SK-N-MC (cell line): ENCODE results near the gene DLGAP1.

Experiments used
- EZH2 ChIP-seq: fragments of 200-600 bp; sonication (generic); IDR thresholded peaks from one replicate; pipeline ENCODE4 v1.6.1; 2017; ENCODE audit warnings: antibody characterized with exemption
- FOXP2 ChIP-seq: optimal IDR thresholded peaks from 2 replicates; pipeline ENCODE3; 2011; ENCODE audit warnings: mild to moderate bottlenecking, moderate library complexity; ENCODE audit not compliant: insufficient read depth; ENCODE audit errors: extremely low read length, control extremely low read depth
- POLR2AphosphoS5 ChIP-seq: IDR thresholded peaks from 2 replicates; pipeline ENCODE4 v1.6.1; 2012; ENCODE audit warnings: mild to moderate bottlenecking, low read depth, low read length, borderline replicate concordance

DNA sequence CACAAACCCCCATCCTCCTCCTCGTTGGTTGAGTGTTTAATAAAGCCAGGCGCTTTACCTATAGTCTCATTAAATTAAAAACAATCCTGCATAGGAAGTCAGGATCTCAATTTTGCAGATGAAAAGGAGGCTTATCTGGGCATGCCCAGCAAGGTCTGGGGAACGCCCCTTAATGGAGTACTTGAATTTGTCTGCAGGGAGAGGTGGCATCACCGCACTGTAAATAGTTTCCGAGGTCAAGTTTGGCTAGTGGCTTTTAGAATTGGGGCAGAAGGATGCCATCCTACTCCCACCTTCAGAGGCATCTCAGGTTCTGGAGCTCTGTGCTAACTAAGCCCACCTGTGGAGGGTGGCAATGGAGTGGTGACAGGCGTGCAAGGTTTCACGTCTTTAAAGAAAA is 855.9 kb downstream of the DLGAP1 start:
- no peak for TF ChIP-seq EZH2
- no peak for TF ChIP-seq POLR2AphosphoS5
- no peak for TF ChIP-seq FOXP2
